Astrocyte of the cerebellum (primary cell): ENCODE measurements around the gene DCHS1.

Source experiments
- DNase-seq: peaks from one replicate; pipeline ENCODE4 v3.0.0-alpha.2; 2011; ENCODE audit warnings: low read depth
- H3K4me3 ChIP-seq: 2 replicates; pipeline ENCODE4 v1.5.1; 2011; ENCODE audit warnings: mild to moderate bottlenecking, low read depth, low read length, moderate library complexity
- in situ Hi-C: cut with HindIII; loops from 2 replicates; pipeline ENCODE4 v1.10.0; 2017; ENCODE audit warnings: low sequenced_read_pairs
- TF ChIP-seq, protein P1 (sequence below): IDR thresholded peaks from 2 replicates; pipeline ENCODE4 v1.5.1; 2012; ENCODE audit warnings: low read length, low read depth, moderate library complexity, mild to moderate bottlenecking; ENCODE audit errors: missing control alignments

Gene DCHS1

DNA sequence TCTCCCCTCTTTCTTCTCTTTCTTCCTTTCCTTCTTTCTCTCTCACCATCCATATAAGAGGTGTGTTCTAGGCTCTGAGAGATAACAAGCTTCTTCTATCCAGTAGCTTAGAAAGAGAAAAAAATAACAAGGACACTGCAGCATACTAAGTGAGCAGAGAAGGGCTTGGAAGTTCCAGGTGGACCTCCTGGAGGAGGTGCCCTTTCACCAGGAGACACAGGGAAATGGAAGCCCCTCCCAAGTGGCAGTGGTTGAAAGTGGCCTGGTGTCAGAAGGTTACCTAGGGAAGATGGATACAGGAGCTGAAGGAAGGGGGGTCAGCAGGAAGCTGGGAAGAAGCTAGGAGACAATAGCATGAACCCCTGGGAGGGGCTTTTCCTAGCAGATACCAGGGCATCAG, 5.5 kb downstream of the DCHS1 start:
- TF ChIP-seq, protein P1, sequence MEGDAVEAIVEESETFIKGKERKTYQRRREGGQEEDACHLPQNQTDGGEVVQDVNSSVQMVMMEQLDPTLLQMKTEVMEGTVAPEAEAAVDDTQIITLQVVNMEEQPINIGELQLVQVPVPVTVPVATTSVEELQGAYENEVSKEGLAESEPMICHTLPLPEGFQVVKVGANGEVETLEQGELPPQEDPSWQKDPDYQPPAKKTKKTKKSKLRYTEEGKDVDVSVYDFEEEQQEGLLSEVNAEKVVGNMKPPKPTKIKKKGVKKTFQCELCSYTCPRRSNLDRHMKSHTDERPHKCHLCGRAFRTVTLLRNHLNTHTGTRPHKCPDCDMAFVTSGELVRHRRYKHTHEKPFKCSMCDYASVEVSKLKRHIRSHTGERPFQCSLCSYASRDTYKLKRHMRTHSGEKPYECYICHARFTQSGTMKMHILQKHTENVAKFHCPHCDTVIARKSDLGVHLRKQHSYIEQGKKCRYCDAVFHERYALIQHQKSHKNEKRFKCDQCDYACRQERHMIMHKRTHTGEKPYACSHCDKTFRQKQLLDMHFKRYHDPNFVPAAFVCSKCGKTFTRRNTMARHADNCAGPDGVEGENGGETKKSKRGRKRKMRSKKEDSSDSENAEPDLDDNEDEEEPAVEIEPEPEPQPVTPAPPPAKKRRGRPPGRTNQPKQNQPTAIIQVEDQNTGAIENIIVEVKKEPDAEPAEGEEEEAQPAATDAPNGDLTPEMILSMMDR = no peak
- H3K4me3 ChIP-seq = no peak overlapping the region
- in situ Hi-C loops = no loop called here
- DNase-seq = no peak

DNA sequence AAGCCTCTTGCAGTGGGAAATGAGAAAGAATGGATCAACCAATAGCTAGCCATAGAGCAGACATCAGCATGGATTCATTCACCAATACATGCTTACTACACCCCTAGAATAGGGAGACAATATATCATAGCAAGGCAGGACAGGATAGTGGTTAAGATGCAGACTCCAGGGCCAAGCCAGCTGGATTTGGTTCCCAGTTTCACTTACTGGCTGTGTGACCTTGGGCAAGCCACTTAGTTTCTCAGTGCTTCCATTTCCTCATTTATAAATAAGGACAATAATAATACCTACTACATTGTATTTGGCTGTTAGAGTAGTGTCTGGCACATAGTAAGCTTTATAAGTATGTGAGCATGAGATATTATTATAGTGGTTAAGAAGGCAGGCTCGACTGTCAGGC, 7.1 kb downstream of the DCHS1 start:
- H3K4me3 ChIP-seq = no peak overlapping the region
- DNase-seq = no peak
- in situ Hi-C loops = no loop called here
- TF ChIP-seq, protein P1 = no peak

- in situ Hi-C loops = no loop called here
- no peak for DNase-seq
- H3K4me3 ChIP-seq = no peak overlapping the region
- TF ChIP-seq, protein P1 = no peak
Measured at GRCh38 chr11:6647836-6648235, 7.8 kb downstream of the DCHS1 start.

GRCh38 chr11:6646918-6647679, 8.5 kb downstream of the DCHS1 start:
- no peak for DNase-seq
- H3K4me3 ChIP-seq = no peak overlapping the region
- TF ChIP-seq, protein P1 = no peak
- in situ Hi-C loops = no loop called here

GRCh38 chr11:6646576-6646917, 9.1 kb downstream of the DCHS1 start:
- H3K4me3 ChIP-seq = no peak overlapping the region
- no peak for DNase-seq
- in situ Hi-C loops = no loop called here
- TF ChIP-seq, protein P1 = no peak

- no peak overlapping the region for H3K4me3 ChIP-seq
- in situ Hi-C loops = no loop called here
- TF ChIP-seq, protein P1 = no peak
- DNase-seq = no peak
Measured at GRCh38 chr11:6646071-6646470, 9.5 kb downstream of the DCHS1 start.

DNA sequence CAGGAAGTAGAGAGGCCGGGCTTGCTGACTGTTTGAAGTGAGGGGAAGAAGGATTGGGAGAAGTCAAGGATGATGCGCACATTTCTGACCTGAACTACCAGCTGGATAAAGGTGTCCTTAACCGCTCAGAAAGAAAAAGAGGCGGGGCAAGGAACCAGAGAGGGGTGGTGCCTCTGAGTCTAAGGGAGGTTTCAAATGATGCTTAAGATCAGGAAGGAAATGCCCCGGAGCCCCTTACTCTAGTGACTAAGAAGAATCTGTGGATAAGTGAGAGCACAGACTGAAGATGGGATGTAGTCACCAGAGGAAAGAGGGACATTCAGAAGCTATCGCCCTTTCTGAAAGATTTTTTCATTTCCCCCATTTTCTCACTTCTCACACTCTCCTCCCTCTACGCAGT, 12.7 kb downstream of the DCHS1 start:
- in situ Hi-C loops = no loop called here
- DNase-seq = no peak
- no peak overlapping the region for H3K4me3 ChIP-seq
- TF ChIP-seq, protein P1 = no peak
